Keratinocyte (primary cell): ENCODE data around the gene FRMPD1. TPM values are rescaled to one million over a fixed set of nuclear protein-coding genes. Genes with fewer than 3 reads are reported as not detected.

ENCODE experiments used
- DNase-seq: peaks from one replicate; pipeline ENCODE4 v3.0.0-alpha.2; 2011; ENCODE audit warnings: low read depth, missing footprints, low spot score
- FAIRE-seq: peaks from 2 replicates; lab custom pipeline; 2011; peaks lifted over from hg19 to GRCh38; lab: Jason Lieb, UNC
- H2AFZ ChIP-seq: 2 replicates; pipeline ENCODE4 v1.6.0; 2012; ENCODE audit warnings: low read length, control low read depth, inconsistent platforms; ENCODE audit not compliant: control insufficient read depth
- H3K27ac ChIP-seq: 2 replicates; pipeline ENCODE4 v1.5.1; 2011; ENCODE audit warnings: low read length; ENCODE audit not compliant: control insufficient read depth, insufficient read depth
- H3K27me3 ChIP-seq: 3 replicates; pipeline ENCODE4 v1.6.0; 2011; ENCODE audit warnings: low read length; ENCODE audit not compliant: control insufficient read depth, insufficient read depth; ENCODE audit errors: extremely low read depth
- H3K36me3 ChIP-seq, 2 experiments: 2 replicates in 1 of 2; 3 replicates in 1 of 2; pipeline ENCODE4 v1.5.1; 2011; ENCODE audit warnings: low read length in 2 of 2, mild to moderate bottlenecking in 1 of 2; ENCODE audit not compliant: control insufficient read depth in 2 of 2, insufficient read depth in 2 of 2; ENCODE audit errors: extremely low read depth in 1 of 2
- H3K4me1 ChIP-seq: 3 replicates; pipeline ENCODE4 v1.5.1; 2011; ENCODE audit warnings: low read length; ENCODE audit not compliant: control insufficient read depth, insufficient read depth; ENCODE audit errors: extremely low read depth
- H3K4me2 ChIP-seq: 3 replicates; pipeline ENCODE4 v1.6.0; 2011; ENCODE audit warnings: low read depth, low read length; ENCODE audit not compliant: control insufficient read depth, insufficient read depth; ENCODE audit errors: extremely low read depth
- H3K4me3 ChIP-seq, 3 experiments: fragments of 200-600 bp in 1 of 3; sonication (generic) in 1 of 3; 2 replicates in 2 of 3; 3 replicates in 1 of 3; pipeline ENCODE4 v1.5.1; 2011 to 2016; ENCODE audit warnings: low read length in 3 of 3, mild to moderate bottlenecking in 3 of 3, control low read depth in 2 of 3, inconsistent platforms in 1 of 3, low read depth in 1 of 3, mixed read lengths in 1 of 3, mixed run types in 1 of 3, moderate library complexity in 1 of 3; ENCODE audit not compliant: control insufficient read depth in 2 of 3, insufficient read depth in 2 of 3; ENCODE audit errors: extremely low read depth in 1 of 3
- H3K79me2 ChIP-seq: 2 replicates; pipeline ENCODE4 v1.6.0; 2012; ENCODE audit warnings: low read length; ENCODE audit not compliant: control insufficient read depth, insufficient read depth
- H3K9ac ChIP-seq: 3 replicates; pipeline ENCODE4 v1.6.0; 2011; ENCODE audit warnings: low read length; ENCODE audit not compliant: control insufficient read depth, insufficient read depth; ENCODE audit errors: extremely low read depth
- H3K9me1 ChIP-seq: 3 replicates; pipeline ENCODE4 v1.6.0; 2011; ENCODE audit warnings: low read length; ENCODE audit not compliant: control insufficient read depth, insufficient read depth; ENCODE audit errors: extremely low read depth
- H3K9me3 ChIP-seq: 2 replicates; pipeline ENCODE4 v1.5.1; 2012; ENCODE audit warnings: low read depth, low read length; ENCODE audit not compliant: control insufficient read depth
- H4K20me1 ChIP-seq: 3 replicates; pipeline ENCODE4 v1.6.0; 2011; ENCODE audit warnings: low read length; ENCODE audit not compliant: control insufficient read depth, insufficient read depth; ENCODE audit errors: extremely low read depth
- CTCF ChIP-seq, 3 experiments: IDR thresholded peaks in 1 of 3; conservative IDR thresholded peaks in 1 of 3; optimal IDR thresholded peaks in 1 of 3; 2 replicates in 2 of 3; 3 replicates in 1 of 3; pipeline versions ENCODE3 to v1.5.1; 2011; ENCODE audit warnings: low read length in 3 of 3, mild to moderate bottlenecking in 3 of 3, moderate library complexity in 2 of 3, control low read depth in 1 of 3, inconsistent platforms in 1 of 3; ENCODE audit not compliant: insufficient read depth in 2 of 3; ENCODE audit errors: extremely low read depth in 1 of 3
- EZH2 ChIP-seq: IDR thresholded peaks from one replicate; pipeline ENCODE4 v1.6.1; 2012; ENCODE audit warnings: inconsistent platforms, mild to moderate bottlenecking, low read length, moderate library complexity
- dilution Hi-C: fragments of 300-500 bp; cut with MboI; formaldehyde crosslinking; loops from one replicate; pipeline ENCODE4 v1.7.0; 2020; ENCODE audit warnings: low sequenced_read_pairs; ENCODE audit not compliant: extremely low pct_ligation_motif_present
- polyA plus RNA-seq, 5 experiments: library from polyadenylated mRNA; depleted of rRNA in 3 of 5; stranded (reverse) in 3 of 5; stranded (forward) in 1 of 5; unstranded in 1 of 5; fragments of >200 nt; gene quantifications; 1 replicate in 1 of 5; 2 replicates in 3 of 5; 3 replicates in 1 of 5; pipeline versions ENCODE4 v1.2.1 to v1.2.3, GENCODE V29; 2011 to 2012; ENCODE audit warnings: missing spikeins in 2 of 5, low read depth in 1 of 5, low replicate concordance in 1 of 5

Gene FRMPD1
- polyA plus RNA-seq, 1 donor (not counting 4 experiments of a cell fraction or from before 2014, with no cell fraction given), result 0.01 TPM

DNA sequence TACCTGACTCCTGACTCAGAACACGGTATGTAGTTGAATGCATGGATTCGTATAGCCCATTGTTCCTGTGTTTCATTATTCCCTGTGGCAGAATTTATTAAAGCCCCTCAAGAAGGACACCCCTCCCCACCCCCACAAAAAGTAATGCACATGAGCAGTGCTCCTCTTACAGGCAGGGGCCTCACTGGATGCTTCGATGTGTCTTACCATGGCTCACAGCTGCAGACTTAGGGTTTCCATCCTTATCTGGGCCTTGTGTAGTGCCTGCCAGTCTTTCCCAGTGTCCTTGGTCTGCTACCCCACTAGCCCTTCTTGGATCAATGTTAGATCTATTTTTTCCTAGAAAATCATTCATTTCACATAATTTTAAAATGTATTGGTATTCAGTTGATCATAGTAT is 119.2 kb downstream of the FRMPD1 start:
- no peak overlapping the region for H3K4me2 ChIP-seq
- FAIRE-seq (no peak), DNase-seq (no peak)
- H3K36me3 ChIP-seq, result peaks cover 7 to 9% of the 10 kb centered on the region in 2 experiments
- no peak overlapping the region for H3K27ac ChIP-seq
- H4K20me1 ChIP-seq, result no peaks in the 10 kb centered on the region
- TF ChIP-seq EZH2 (no peak), CTCF (optimal IDR thresholded peaks at IDR 0.05 in 1 of 3, IDR thresholded peaks at IDR 0.05 in 1 of 3, conservative IDR thresholded peaks at IDR 0.05 in 1 of 3; ENCODE audit: extremely low read depth in 1 of 3, insufficient read depth in 2 of 3, low read length in 3 of 3) (no peak)
- H3K4me3 ChIP-seq, result no peak overlapping the region
- H3K9ac ChIP-seq, result no peak overlapping the region
- no peak overlapping the region for H2AFZ ChIP-seq
- dilution Hi-C loops, result no loop called here
- H3K9me3 ChIP-seq, result no peaks in the 10 kb centered on the region
- no peaks in the 10 kb centered on the region for H3K27me3 ChIP-seq
- no peaks in the 10 kb centered on the region for H3K4me1 ChIP-seq
- no peaks in the 10 kb centered on the region for H3K79me2 ChIP-seq
- peaks cover 2% of the 10 kb centered on the region for H3K9me1 ChIP-seq

DNA sequence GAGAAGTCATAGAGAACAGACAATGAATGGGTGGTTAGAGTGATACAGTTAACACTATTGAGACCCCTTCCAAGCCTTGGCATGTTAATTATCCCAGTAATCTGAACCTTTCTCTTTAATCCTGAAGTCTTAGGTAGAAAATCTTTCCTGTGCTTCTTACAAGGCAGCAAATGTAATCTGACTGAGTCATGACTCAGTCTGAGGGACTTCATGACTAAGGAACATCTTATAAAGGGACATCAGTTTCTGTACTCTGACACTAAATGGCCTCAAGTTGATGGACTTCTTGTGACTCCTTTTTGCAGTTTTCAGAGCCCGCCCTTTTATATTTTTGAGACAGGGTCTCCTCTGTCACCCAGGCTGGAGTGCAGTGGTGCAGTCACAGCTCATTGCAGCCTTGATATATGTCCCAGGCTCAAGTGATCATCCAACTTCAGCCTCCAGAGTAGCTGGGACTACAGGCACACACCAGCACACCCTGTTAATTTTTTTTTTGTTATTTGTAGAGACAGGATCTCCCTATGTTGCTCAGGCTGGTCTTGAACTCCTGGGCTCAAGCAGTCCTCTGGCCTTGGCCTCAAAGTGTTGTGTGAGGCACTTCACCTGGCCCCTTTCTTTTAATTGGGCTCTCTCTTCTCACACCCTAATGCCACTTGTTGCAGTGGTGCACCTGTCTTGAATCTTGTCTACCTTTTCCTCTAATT is 124.6 kb downstream of the FRMPD1 start:
- H3K4me3 ChIP-seq, result no peak overlapping the region
- no peak overlapping the region for H3K9ac ChIP-seq
- H3K9me3 ChIP-seq, result no peaks in the 10 kb centered on the region
- H3K9me1 ChIP-seq, result peaks cover 2% of the 10 kb centered on the region
- no peak overlapping the region for H2AFZ ChIP-seq
- FAIRE-seq (no peak), DNase-seq (no peak)
- H3K4me1 ChIP-seq, result peaks cover 6% of the 10 kb centered on the region
- no peak overlapping the region for H3K4me2 ChIP-seq
- H4K20me1 ChIP-seq, result no peaks in the 10 kb centered on the region
- no peak overlapping the region for H3K27ac ChIP-seq
- no peak for TF ChIP-seq EZH2
- TF ChIP-seq CTCF (optimal IDR thresholded peaks at IDR 0.05 in 1 of 3, IDR thresholded peaks at IDR 0.05 in 1 of 3, conservative IDR thresholded peaks at IDR 0.05 in 1 of 3; ENCODE audit: extremely low read depth in 1 of 3, insufficient read depth in 2 of 3, low read length in 3 of 3), result no peak
- H3K79me2 ChIP-seq, result peaks cover 2% of the 10 kb centered on the region
- peaks cover 9 to 39% of the 10 kb centered on the region in 2 experiments for H3K36me3 ChIP-seq
- dilution Hi-C loops, result no loop called here
- H3K27me3 ChIP-seq, result no peaks in the 10 kb centered on the region
